Gastrocnemius medialis (tissue), 4 donors: ENCODE data around the gene TPCN1. TPM values are rescaled to one million over a fixed set of nuclear protein-coding genes. Genes with fewer than 3 reads are reported as not detected.
A peak's percentile ranks its signal among the peaks of the same experiment; 100 is the strongest.

Source experiments
- ATAC-seq, 2 donors: fragments of 150-250 bp; one replicate each; pipeline ENCODE4 v1.9.1; 2016
- DNase-seq, 2 donors: peaks; one replicate each; pipeline ENCODE4 v3.0.0-alpha.2; 2019
- H3K27ac ChIP-seq, 4 donors: fragments of 200-600 bp; sonication (generic); 1 replicate in 1 of 4; 2 replicates in 3 of 4; pipeline ENCODE4 v1.5.1; 2016 to 2018; ENCODE audit warnings: mild to moderate bottlenecking in 2 of 4, moderate library complexity in 1 of 4
- H3K27me3 ChIP-seq, 3 donors: fragments of 200-600 bp; sonication (generic) in 2 of 3; 1 replicate in 1 of 3; 2 replicates in 2 of 3; pipeline versions ENCODE4 v1.5.1 to v1.6.0; 2016 to 2019; ENCODE audit warnings: mild to moderate bottlenecking in 1 of 3, moderate library complexity in 1 of 3
- H3K36me3 ChIP-seq, 2 donors: fragments of 200-600 bp; sonication (generic) in 1 of 2; one replicate each; pipeline ENCODE4 v1.5.1; 2017 to 2018
- H3K4me1 ChIP-seq, 2 donors: fragments of 200-600 bp; sonication (generic) in 1 of 2; one replicate each; pipeline ENCODE4 v1.5.1; 2016 to 2017; ENCODE audit warnings: mild to moderate bottlenecking in 2 of 2
- H3K4me3 ChIP-seq, 4 donors: fragments of 200-600 bp; sonication (generic) in 3 of 4; 1 replicate in 1 of 4; 2 replicates in 3 of 4; pipeline ENCODE4 v1.5.1; 2016 to 2019; ENCODE audit warnings: mild to moderate bottlenecking in 2 of 4
- H3K9me3 ChIP-seq, 3 donors: fragments of 200-600 bp; sonication (generic) in 2 of 3; 1 replicate in 1 of 3; 2 replicates in 2 of 3; pipeline ENCODE4 v1.5.1; 2016 to 2019
- POLR2A ChIP-seq, 2 donors: fragments of 450-650 bp; IDR thresholded peaks; one replicate each; pipeline ENCODE4 v1.6.1; 2017; ENCODE audit warnings: antibody characterized with exemption in 2 of 2, mild to moderate bottlenecking in 2 of 2, moderate library complexity in 2 of 2
- in situ Hi-C, 4 donors: fragments of 200-750 bp; cut with MboI; loops; one replicate each; pipeline versions ENCODE4 v1.15.0 to v1.8.0; 2017; ENCODE audit warnings: low sequenced_read_pairs in 4 of 4
- intact Hi-C: fragments of 100-400 bp; cut with DNase I; formaldehyde crosslinking; loops from one replicate; pipeline ENCODE4 v1.15.1; 2023; ENCODE audit warnings: low total_unique reads
- total RNA-seq, 4 donors: library from RNA; depleted of rRNA; stranded (reverse); fragments of >200 nt; gene quantifications; one replicate each; pipeline versions ENCODE4 v1.1.0 to v1.2.3, GENCODE V29; 2016
- TF ChIP-seq, protein P1 (sequence below), 5 experiments: fragments of 450-650 bp in 3 of 5; fragments of 200-600 bp in 2 of 5; sonication (generic) in 2 of 5; IDR thresholded peaks in 4 of 5; conservative IDR thresholded peaks in 1 of 5; 1 replicate in 4 of 5; 2 replicates in 1 of 5; pipeline ENCODE4 v1.5.1; 2016 to 2019; ENCODE audit warnings: antibody characterized with exemption in 5 of 5, mild to moderate bottlenecking in 3 of 5, moderate library complexity in 3 of 5

The TPCN1 gene
- total RNA-seq, 4 donors from 2014 or later = 21.4 to 27.0 (median 25.4) TPM

GRCh38 chr12:113284751-113285150, 63.5 kb downstream of the TPCN1 start:
- H3K4me3 ChIP-seq = no peak overlapping the region
- no peak for DNase-seq
- H3K9me3 ChIP-seq = no peaks in the 10 kb centered on the region
- TF ChIP-seq, protein P1, sequence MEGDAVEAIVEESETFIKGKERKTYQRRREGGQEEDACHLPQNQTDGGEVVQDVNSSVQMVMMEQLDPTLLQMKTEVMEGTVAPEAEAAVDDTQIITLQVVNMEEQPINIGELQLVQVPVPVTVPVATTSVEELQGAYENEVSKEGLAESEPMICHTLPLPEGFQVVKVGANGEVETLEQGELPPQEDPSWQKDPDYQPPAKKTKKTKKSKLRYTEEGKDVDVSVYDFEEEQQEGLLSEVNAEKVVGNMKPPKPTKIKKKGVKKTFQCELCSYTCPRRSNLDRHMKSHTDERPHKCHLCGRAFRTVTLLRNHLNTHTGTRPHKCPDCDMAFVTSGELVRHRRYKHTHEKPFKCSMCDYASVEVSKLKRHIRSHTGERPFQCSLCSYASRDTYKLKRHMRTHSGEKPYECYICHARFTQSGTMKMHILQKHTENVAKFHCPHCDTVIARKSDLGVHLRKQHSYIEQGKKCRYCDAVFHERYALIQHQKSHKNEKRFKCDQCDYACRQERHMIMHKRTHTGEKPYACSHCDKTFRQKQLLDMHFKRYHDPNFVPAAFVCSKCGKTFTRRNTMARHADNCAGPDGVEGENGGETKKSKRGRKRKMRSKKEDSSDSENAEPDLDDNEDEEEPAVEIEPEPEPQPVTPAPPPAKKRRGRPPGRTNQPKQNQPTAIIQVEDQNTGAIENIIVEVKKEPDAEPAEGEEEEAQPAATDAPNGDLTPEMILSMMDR (IDR thresholded peaks at IDR 0.05 in 4 of 5, conservative IDR thresholded peaks at IDR 0.05 in 1 of 5) = no peak
- TF ChIP-seq POLR2A (IDR thresholded peaks at IDR 0.05) = no peak
- in situ Hi-C loops = no loop called here
- intact Hi-C loops = no loop called here
- no peaks in the 10 kb centered on the region for H3K4me1 ChIP-seq
- ATAC-seq = no peak
- no peak overlapping the region for H3K27ac ChIP-seq
- peaks cover 5 to 83% of the 10 kb centered on the region in 2 donors for H3K36me3 ChIP-seq
- no peaks in the 10 kb centered on the region for H3K27me3 ChIP-seq

GRCh38 chr12:113285679-113286610, 64.7 kb downstream of the TPCN1 start:
- DNase-seq (no peak), ATAC-seq (peak in 1 of 2 donors; percentile 22)
- TF ChIP-seq, protein P1 (IDR thresholded peaks at IDR 0.05 in 4 of 5, conservative IDR thresholded peaks at IDR 0.05 in 1 of 5) = no peak
- no peak for TF ChIP-seq POLR2A (IDR thresholded peaks at IDR 0.05)
- peaks cover 5 to 83% of the 10 kb centered on the region in 2 donors for H3K36me3 ChIP-seq
- H3K27me3 ChIP-seq = no peaks in the 10 kb centered on the region
- H3K9me3 ChIP-seq = no peaks in the 10 kb centered on the region
- H3K27ac ChIP-seq = peak overlapping the region; percentile 13 to 52 (median 20)
- intact Hi-C loops (no loop called here), in situ Hi-C loops (no loop called here)
- no peak overlapping the region for H3K4me3 ChIP-seq
- no peaks in the 10 kb centered on the region for H3K4me1 ChIP-seq

GRCh38 chr12:113286712-113287111, 65.4 kb downstream of the TPCN1 start:
- no peak for DNase-seq
- H3K36me3 ChIP-seq = peaks cover 8 to 84% of the 10 kb centered on the region in 2 donors
- TF ChIP-seq POLR2A (IDR thresholded peaks at IDR 0.05) = no peak
- TF ChIP-seq, protein P1 (IDR thresholded peaks at IDR 0.05 in 4 of 5, conservative IDR thresholded peaks at IDR 0.05 in 1 of 5) = no peak
- intact Hi-C loops = no loop called here
- H3K4me1 ChIP-seq = no peaks in the 10 kb centered on the region
- in situ Hi-C loops = no loop called here
- ATAC-seq = no peak
- peak overlapping the region in 1 of 4 donors; percentile 18 for H3K27ac ChIP-seq
- H3K9me3 ChIP-seq = no peaks in the 10 kb centered on the region
- no peaks in the 10 kb centered on the region for H3K27me3 ChIP-seq
- H3K4me3 ChIP-seq = no peak overlapping the region

DNA sequence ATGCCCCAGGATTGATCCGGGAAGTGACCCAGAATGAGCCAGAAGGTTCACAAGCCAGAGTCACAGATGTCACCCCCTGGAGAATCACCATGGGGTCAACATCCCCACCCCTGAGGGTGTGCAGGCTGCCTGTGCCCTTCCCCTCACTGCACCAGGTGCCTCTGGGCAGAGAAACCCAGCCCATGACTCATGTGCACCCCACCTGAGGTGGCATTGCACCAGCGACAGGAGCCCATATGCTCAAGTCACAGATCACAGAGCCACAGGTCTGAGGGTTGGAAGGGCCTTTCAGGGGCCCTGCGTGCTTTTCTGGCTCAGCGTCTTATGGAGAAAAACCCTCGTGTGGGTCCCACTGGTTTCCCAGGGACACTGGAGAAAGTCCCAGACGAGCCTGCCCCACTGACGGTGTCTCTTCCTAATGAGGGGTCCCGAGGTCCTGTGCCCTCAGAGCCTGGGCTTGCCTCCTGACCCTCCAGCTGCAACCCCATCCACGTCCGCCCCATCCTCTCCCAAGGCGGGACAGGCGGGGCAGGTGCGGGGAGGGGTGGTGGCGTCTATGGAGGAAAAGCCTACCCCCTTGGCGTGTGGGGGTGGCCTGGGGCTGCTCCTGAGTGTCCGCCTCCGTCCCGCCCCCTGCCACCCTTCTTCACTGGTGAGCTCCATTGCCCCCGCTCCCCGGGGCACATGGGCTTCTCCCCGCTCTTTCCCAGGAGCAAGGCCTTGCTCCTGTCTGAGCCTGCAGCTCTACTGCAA, 66.1 kb downstream of the TPCN1 start:
- DNase-seq (no peak), ATAC-seq (no peak)
- Histone ChIP-seq H3K4me3 (no peak overlapping the region), H3K27me3 (no peaks in the 10 kb centered on the region), H3K9me3 (no peaks in the 10 kb centered on the region), H3K27ac (no peak overlapping the region), H3K4me1 (no peaks in the 10 kb centered on the region), H3K36me3 (peaks cover 8 to 90% of the 10 kb centered on the region in 2 donors)
- TF ChIP-seq POLR2A (IDR thresholded peaks at IDR 0.05) = no peak
- TF ChIP-seq, protein P1 (IDR thresholded peaks at IDR 0.05 in 4 of 5, conservative IDR thresholded peaks at IDR 0.05 in 1 of 5) = no peak
- in situ Hi-C loops = no loop called here
- intact Hi-C loops = no loop called here
